ENCODE results near the gene SND1.

The SND1 gene

DNA sequence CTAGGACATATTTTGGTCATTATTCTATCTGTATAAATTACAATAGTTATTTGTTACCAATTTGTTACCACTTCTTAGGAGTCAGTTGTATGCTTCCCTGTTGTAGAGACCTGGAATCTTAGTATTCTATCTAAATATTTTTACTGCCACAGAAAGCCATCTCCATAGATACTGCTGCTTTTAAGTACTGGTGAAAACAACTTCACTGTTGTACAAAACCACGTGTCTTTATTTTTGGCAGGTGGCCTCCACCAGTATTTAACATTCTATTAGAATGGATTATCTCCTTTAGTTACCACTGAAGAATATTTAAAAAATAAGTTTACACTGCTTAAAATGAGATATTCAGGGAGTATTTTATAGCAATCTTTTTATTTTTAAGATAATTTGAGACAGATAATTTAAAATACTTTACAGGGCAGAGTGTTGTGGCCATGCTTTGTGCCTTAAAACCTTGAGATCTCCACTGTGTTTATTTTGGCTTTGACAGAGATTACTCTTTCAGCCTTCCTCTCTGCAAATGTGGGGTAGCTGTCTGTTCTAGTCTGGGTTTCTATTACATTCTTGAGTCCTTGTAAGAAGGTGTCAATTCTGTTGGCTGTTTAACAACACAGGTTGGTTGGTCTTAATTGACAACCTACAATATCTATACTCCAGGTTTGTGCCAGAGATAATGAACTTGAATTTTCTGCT lies 193.7 kb downstream of the SND1 start:
- POLR2A ChIA-PET: no interaction called here
- Histone ChIP-seq H3K4me1 (ENCODE audit: control extremely low read depth in 1 of 4, control insufficient read depth in 4 of 4, insufficient read depth in 4 of 4, low read length in 3 of 4) (peaks cover 0 to 6% (median 3%) of the 10 kb centered on the region in 4 experiments), H3K9me3 (ENCODE audit: control extremely low read depth in 1 of 5, control insufficient read depth in 4 of 5, insufficient read depth in 2 of 5, low read depth in 1 of 5, low read length in 4 of 5) (no peaks in the 10 kb centered on the region), H3K27me3 (replicated peaks in 2 of 5; ENCODE audit: control insufficient read depth in 4 of 5, insufficient read depth in 5 of 5, low read length in 4 of 5) (no peaks in the 10 kb centered on the region), H3K4me3 (ENCODE audit: control insufficient read depth in 1 of 7, extremely low read depth in 1 of 7, insufficient read depth in 4 of 7, low read depth in 2 of 7, low read length in 6 of 7) (no peak overlapping the region), H3K36me3 (ENCODE audit: control insufficient read depth in 4 of 4, insufficient read depth in 4 of 4, low read length in 3 of 4) (peaks cover 0 to 39% (median 5%) of the 10 kb centered on the region in 4 experiments), H3K27ac (ENCODE audit: insufficient read depth in 1 of 2, low read depth in 1 of 2, low read length in 2 of 2, poor library complexity in 1 of 2, severe bottlenecking in 2 of 2) (no peak overlapping the region)
- WGBS (ENCODE audit: insufficient coverage): no CpG with 5 or more reads among the region's 1 CpG
- no peak for DNase-seq
- CTCF ChIA-PET: no interaction called here

- peaks cover 0 to 38% (median 5%) of the 10 kb centered on the region in 4 experiments for H3K36me3 ChIP-seq (ENCODE audit: control insufficient read depth in 4 of 4, insufficient read depth in 4 of 4, low read length in 3 of 4)
- POLR2A ChIA-PET: no interaction called here
These were observed 195.6 kb downstream of the SND1 start for GRCh38 chr7:127847641-127848040.

GRCh38 chr7:127848241-127848640 lies 196.2 kb downstream of the SND1 start:
- Histone ChIP-seq H3K27ac (ENCODE audit: insufficient read depth in 1 of 2, low read depth in 1 of 2, low read length in 2 of 2, poor library complexity in 1 of 2, severe bottlenecking in 2 of 2) (no peak overlapping the region), H3K4me3 (ENCODE audit: control insufficient read depth in 1 of 7, extremely low read depth in 1 of 7, insufficient read depth in 4 of 7, low read depth in 2 of 7, low read length in 6 of 7) (no peak overlapping the region), H3K36me3 (ENCODE audit: control insufficient read depth in 4 of 4, insufficient read depth in 4 of 4, low read length in 3 of 4) (peaks cover 0 to 32% (median 4%) of the 10 kb centered on the region in 4 experiments), H3K9me3 (ENCODE audit: control extremely low read depth in 1 of 5, control insufficient read depth in 4 of 5, insufficient read depth in 2 of 5, low read depth in 1 of 5, low read length in 4 of 5) (no peaks in the 10 kb centered on the region), H3K4me1 (ENCODE audit: control extremely low read depth in 1 of 4, control insufficient read depth in 4 of 4, insufficient read depth in 4 of 4, low read length in 3 of 4) (peaks cover 0 to 6% (median 3%) of the 10 kb centered on the region in 4 experiments), H3K27me3 (replicated peaks in 2 of 5; ENCODE audit: control insufficient read depth in 4 of 5, insufficient read depth in 5 of 5, low read length in 4 of 5) (no peaks in the 10 kb centered on the region)
- WGBS (ENCODE audit: insufficient coverage): no CpG with 5 or more reads among the region's 2 CpGs
- no peak for DNase-seq
- ChIA-PET POLR2A (no interaction called here), CTCF (interaction anchor here (1.4 kb wide), 1 partner anchor 9 kb away, joined by 3 read pairs; no protein-coding TSS in a partner anchor)

More at GRCh38 chr7:127847641-127848040, 195.6 kb downstream of the SND1 start:
- Histone ChIP-seq H3K9me3 (ENCODE audit: control extremely low read depth in 1 of 5, control insufficient read depth in 4 of 5, insufficient read depth in 2 of 5, low read depth in 1 of 5, low read length in 4 of 5) (no peaks in the 10 kb centered on the region), H3K27me3 (replicated peaks in 2 of 5; ENCODE audit: control insufficient read depth in 4 of 5, insufficient read depth in 5 of 5, low read length in 4 of 5) (no peaks in the 10 kb centered on the region), H3K4me3 (ENCODE audit: control insufficient read depth in 1 of 7, extremely low read depth in 1 of 7, insufficient read depth in 4 of 7, low read depth in 2 of 7, low read length in 6 of 7) (no peak overlapping the region), H3K4me1 (ENCODE audit: control extremely low read depth in 1 of 4, control insufficient read depth in 4 of 4, insufficient read depth in 4 of 4, low read length in 3 of 4) (peaks cover 0 to 6% (median 3%) of the 10 kb centered on the region in 4 experiments), H3K27ac (ENCODE audit: insufficient read depth in 1 of 2, low read depth in 1 of 2, low read length in 2 of 2, poor library complexity in 1 of 2, severe bottlenecking in 2 of 2) (no peak overlapping the region)
- no peak for DNase-seq
- CTCF ChIA-PET: no interaction called here
- 100% methylated on average over 1 of the region's 3 CpGs for WGBS (ENCODE audit: insufficient coverage)

DNA sequence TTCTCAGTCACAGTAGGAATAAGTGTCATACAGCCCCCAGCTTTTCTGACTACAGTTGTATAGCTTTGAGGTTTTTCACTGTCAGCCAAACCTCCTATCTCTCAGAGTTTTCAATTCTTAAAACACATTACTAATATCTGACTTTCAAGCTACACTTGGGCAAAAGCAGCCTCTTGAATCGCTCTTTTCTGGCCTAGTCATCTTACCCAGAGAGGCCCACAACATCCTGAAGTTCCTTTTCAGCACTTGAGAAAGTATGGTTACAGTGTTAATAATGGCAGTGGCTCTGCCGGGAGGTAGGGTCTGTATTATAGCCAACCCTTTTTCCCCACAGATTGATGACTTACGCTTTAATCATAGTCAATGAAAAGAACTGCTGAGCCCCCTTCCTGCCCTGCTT lies 198.2 kb downstream of the SND1 start:
- WGBS (ENCODE audit: insufficient coverage): 61% methylated on average over 3 of the region's 3 CpGs
- H3K4me1 ChIP-seq (ENCODE audit: control extremely low read depth in 1 of 4, control insufficient read depth in 4 of 4, insufficient read depth in 4 of 4, low read length in 3 of 4): peaks cover 0 to 5% (median 2%) of the 10 kb centered on the region in 4 experiments
- H3K4me3 ChIP-seq (ENCODE audit: control insufficient read depth in 1 of 7, extremely low read depth in 1 of 7, insufficient read depth in 4 of 7, low read depth in 2 of 7, low read length in 6 of 7): no peak overlapping the region
- ChIA-PET POLR2A (no interaction called here), CTCF (no interaction called here)
- no peaks in the 10 kb centered on the region for H3K9me3 ChIP-seq (ENCODE audit: control extremely low read depth in 1 of 5, control insufficient read depth in 4 of 5, insufficient read depth in 2 of 5, low read depth in 1 of 5, low read length in 4 of 5)
- H3K36me3 ChIP-seq (ENCODE audit: control insufficient read depth in 4 of 4, insufficient read depth in 4 of 4, low read length in 3 of 4): peaks cover 0 to 29% (median 3%) of the 10 kb centered on the region in 4 experiments
- DNase-seq: peak in 2 of 3 donors; percentile 18 to 33
- no peaks in the 10 kb centered on the region for H3K27me3 ChIP-seq (replicated peaks in 2 of 5; ENCODE audit: control insufficient read depth in 4 of 5, insufficient read depth in 5 of 5, low read length in 4 of 5)
- H3K27ac ChIP-seq (ENCODE audit: insufficient read depth in 1 of 2, low read depth in 1 of 2, low read length in 2 of 2, poor library complexity in 1 of 2, severe bottlenecking in 2 of 2): no peak overlapping the region

DNA sequence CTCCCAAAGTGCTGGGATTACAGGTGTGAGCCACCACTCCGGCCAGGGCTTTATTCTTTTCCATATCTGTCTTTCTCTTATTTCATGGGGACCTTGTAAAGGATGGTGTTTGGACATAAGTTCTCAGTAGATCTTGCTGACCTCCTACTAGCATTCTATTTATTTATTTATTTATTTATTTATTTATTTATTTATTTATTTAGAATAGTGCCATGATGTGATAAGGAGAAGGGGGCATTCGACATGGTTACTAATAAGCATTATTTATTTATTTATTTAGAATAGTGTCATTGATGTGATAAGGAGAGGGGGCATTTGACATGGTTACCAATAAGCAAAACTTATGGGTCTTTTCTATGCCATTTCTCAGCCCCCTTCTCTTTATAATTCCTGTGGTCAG lies 202.4 kb downstream of the SND1 start:
- no CpG with 5 or more reads among the region's 2 CpGs for WGBS (ENCODE audit: insufficient coverage)
- H3K27me3 ChIP-seq (replicated peaks in 2 of 5; ENCODE audit: control insufficient read depth in 4 of 5, insufficient read depth in 5 of 5, low read length in 4 of 5): no peaks in the 10 kb centered on the region
- DNase-seq: no peak
- no peak overlapping the region for H3K27ac ChIP-seq (ENCODE audit: insufficient read depth in 1 of 2, low read depth in 1 of 2, low read length in 2 of 2, poor library complexity in 1 of 2, severe bottlenecking in 2 of 2)
- POLR2A ChIA-PET: no interaction called here
- H3K4me1 ChIP-seq (ENCODE audit: control extremely low read depth in 1 of 4, control insufficient read depth in 4 of 4, insufficient read depth in 4 of 4, low read length in 3 of 4): peaks cover 0 to 17% (median 10%) of the 10 kb centered on the region in 4 experiments
- H3K36me3 ChIP-seq (ENCODE audit: control insufficient read depth in 4 of 4, insufficient read depth in 4 of 4, low read length in 3 of 4): peaks cover 0 to 13% (median 0%) of the 10 kb centered on the region in 4 experiments
- H3K9me3 ChIP-seq (ENCODE audit: control extremely low read depth in 1 of 5, control insufficient read depth in 4 of 5, insufficient read depth in 2 of 5, low read depth in 1 of 5, low read length in 4 of 5): no peaks in the 10 kb centered on the region
- CTCF ChIA-PET: interaction anchor here (0.6 kb wide), 1 partner anchor 13 kb away, joined by 3 read pairs; no protein-coding TSS in a partner anchor
- no peak overlapping the region for H3K4me3 ChIP-seq (ENCODE audit: control insufficient read depth in 1 of 7, extremely low read depth in 1 of 7, insufficient read depth in 4 of 7, low read depth in 2 of 7, low read length in 6 of 7)

DNA sequence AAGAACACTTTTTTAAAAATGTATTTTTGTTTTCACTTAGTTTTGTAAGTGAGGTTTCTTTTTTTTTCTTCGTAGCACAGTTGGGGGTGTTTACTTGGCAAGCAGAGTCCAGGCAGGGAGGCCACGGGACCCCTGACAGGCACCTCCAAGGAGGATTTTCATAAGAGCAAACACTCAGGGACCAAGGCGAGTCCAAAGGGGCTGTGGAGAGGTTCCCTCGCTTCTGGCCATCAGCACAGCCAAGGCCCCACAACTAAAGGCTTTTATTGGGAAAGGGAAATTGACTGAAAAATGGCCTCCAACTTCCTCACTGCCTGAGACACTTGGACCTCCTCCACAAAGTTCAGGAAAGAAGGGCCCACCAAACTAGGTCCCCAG lies 205.5 kb downstream of the SND1 start:
- Histone ChIP-seq H3K9me3 (ENCODE audit: control extremely low read depth in 1 of 5, control insufficient read depth in 4 of 5, insufficient read depth in 2 of 5, low read depth in 1 of 5, low read length in 4 of 5) (no peaks in the 10 kb centered on the region), H3K27ac (ENCODE audit: insufficient read depth in 1 of 2, low read depth in 1 of 2, low read length in 2 of 2, poor library complexity in 1 of 2, severe bottlenecking in 2 of 2) (no peak overlapping the region), H3K36me3 (ENCODE audit: control insufficient read depth in 4 of 4, insufficient read depth in 4 of 4, low read length in 3 of 4) (peaks cover 0 to 4% (median 0%) of the 10 kb centered on the region in 4 experiments), H3K4me3 (ENCODE audit: control insufficient read depth in 1 of 7, extremely low read depth in 1 of 7, insufficient read depth in 4 of 7, low read depth in 2 of 7, low read length in 6 of 7) (no peak overlapping the region), H3K4me1 (ENCODE audit: control extremely low read depth in 1 of 4, control insufficient read depth in 4 of 4, insufficient read depth in 4 of 4, low read length in 3 of 4) (peaks cover 0 to 19% (median 13%) of the 10 kb centered on the region in 4 experiments), H3K27me3 (replicated peaks in 2 of 5; ENCODE audit: control insufficient read depth in 4 of 5, insufficient read depth in 5 of 5, low read length in 4 of 5) (no peaks in the 10 kb centered on the region)
- POLR2A ChIA-PET: no interaction called here
- WGBS (ENCODE audit: insufficient coverage): no CpG with 5 or more reads among the region's 4 CpGs
- no peak for DNase-seq
- CTCF ChIA-PET: no interaction called here

DNA sequence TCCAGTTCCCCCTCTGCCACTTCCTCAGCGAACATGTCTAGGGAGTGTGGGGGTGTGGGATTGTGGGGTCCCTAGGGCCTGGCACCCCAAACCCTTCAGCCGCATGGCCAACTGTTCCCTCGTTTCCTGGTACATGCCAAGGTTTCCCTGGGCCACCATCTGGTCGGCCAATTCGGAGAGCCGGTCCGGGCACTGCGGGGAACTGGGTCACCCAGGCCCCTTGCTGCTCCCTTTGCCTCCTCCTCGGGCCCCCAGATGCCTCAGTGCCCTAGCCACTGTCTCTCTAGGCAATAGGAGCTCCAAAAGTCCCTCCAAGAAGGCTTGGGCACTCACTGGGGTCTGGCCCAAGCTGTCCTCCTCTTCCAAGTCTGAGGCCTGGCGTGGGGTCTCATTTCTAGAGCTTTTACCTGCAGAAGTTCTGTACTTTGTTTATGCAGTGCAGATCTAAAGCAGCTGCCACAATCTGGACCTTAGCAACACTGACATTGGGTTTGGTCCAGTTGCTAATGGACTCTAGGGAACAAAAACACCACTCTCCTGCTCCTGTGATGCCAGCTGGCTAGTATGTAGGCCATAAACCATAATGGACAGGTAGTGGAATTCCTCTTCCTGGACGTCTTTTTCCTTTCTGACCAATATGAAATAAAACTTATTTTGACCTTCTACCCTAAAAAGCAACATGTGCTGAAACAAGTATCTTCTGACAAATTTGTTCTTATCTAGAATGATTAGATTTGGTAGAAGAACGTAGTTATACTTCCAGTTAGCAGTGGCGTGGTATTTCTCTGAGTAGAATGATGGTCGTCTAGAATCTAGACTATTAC lies 206.3 kb downstream of the SND1 start:
- Histone ChIP-seq H3K4me3 (ENCODE audit: control insufficient read depth in 1 of 7, extremely low read depth in 1 of 7, insufficient read depth in 4 of 7, low read depth in 2 of 7, low read length in 6 of 7) (no peak overlapping the region), H3K4me1 (ENCODE audit: control extremely low read depth in 1 of 4, control insufficient read depth in 4 of 4, insufficient read depth in 4 of 4, low read length in 3 of 4) (peaks cover 0 to 19% (median 13%) of the 10 kb centered on the region in 4 experiments), H3K27ac (ENCODE audit: insufficient read depth in 1 of 2, low read depth in 1 of 2, low read length in 2 of 2, poor library complexity in 1 of 2, severe bottlenecking in 2 of 2) (no peak overlapping the region), H3K36me3 (ENCODE audit: control insufficient read depth in 4 of 4, insufficient read depth in 4 of 4, low read length in 3 of 4) (peaks cover 0 to 11% (median 0%) of the 10 kb centered on the region in 4 experiments), H3K9me3 (ENCODE audit: control extremely low read depth in 1 of 5, control insufficient read depth in 4 of 5, insufficient read depth in 2 of 5, low read depth in 1 of 5, low read length in 4 of 5) (no peaks in the 10 kb centered on the region), H3K27me3 (replicated peaks in 2 of 5; ENCODE audit: control insufficient read depth in 4 of 5, insufficient read depth in 5 of 5, low read length in 4 of 5) (no peaks in the 10 kb centered on the region)
- no peak for DNase-seq
- ChIA-PET CTCF (no interaction called here), POLR2A (no interaction called here)
- WGBS (ENCODE audit: insufficient coverage): 97% methylated on average over 8 of the region's 14 CpGs

Measured in common myeloid progenitor, CD34-positive (primary cell).